GM23338 (cell line): ENCODE results near the gene PKP2. TPM values are rescaled to one million over a fixed set of nuclear protein-coding genes. Genes with fewer than 3 reads are reported as not detected.
A peak's percentile ranks its signal among the peaks of the same experiment; 100 is the strongest.

Source experiments
- ATAC-seq: fragments of 200-7000 bp; cut with Tn5 transposase; 3 replicates; pipeline ENCODE4 v1.9.1; 2020
- DNase-seq: peaks from one replicate; pipeline ENCODE4 v3.0.0-alpha.2; 2015; ENCODE audit warnings: low spot score
- H2AFZ ChIP-seq: fragments of 200-600 bp; sonication (generic); 2 replicates; pipeline ENCODE4 v1.8.0; 2016; ENCODE audit warnings: antibody characterized with exemption, mild to moderate bottlenecking, moderate library complexity
- H3F3A ChIP-seq: fragments of 200-600 bp; sonication (generic); replicated peaks from 2 replicates; pipeline ENCODE4 v1.8.0; 2017; ENCODE audit warnings: antibody characterized with exemption, mixed run types, low read depth
- H3K27ac ChIP-seq: fragments of 200-600 bp; sonication (generic); 2 replicates; pipeline ENCODE4 v1.6.1; 2016; ENCODE audit warnings: low read depth
- H3K27me3 ChIP-seq: fragments of 200-600 bp; sonication (generic); 2 replicates; pipeline ENCODE4 v1.8.0; 2016; ENCODE audit warnings: mild to moderate bottlenecking, mixed run types, moderate library complexity; ENCODE audit not compliant: insufficient read depth
- H3K36me3 ChIP-seq: fragments of 200-600 bp; sonication (generic); 2 replicates; pipeline ENCODE4 v1.8.0; 2016; ENCODE audit warnings: mild to moderate bottlenecking; ENCODE audit not compliant: insufficient read depth
- H3K4me1 ChIP-seq: fragments of 200-600 bp; sonication (generic); 2 replicates; pipeline ENCODE4 v1.8.0; 2016; ENCODE audit warnings: mild to moderate bottlenecking, moderate library complexity; ENCODE audit not compliant: insufficient read depth
- H3K4me2 ChIP-seq: fragments of 200-600 bp; sonication (generic); 2 replicates; pipeline ENCODE4 v1.7.1; 2017; ENCODE audit warnings: mixed run types
- H3K4me3 ChIP-seq: fragments of 200-600 bp; sonication (generic); 2 replicates; pipeline ENCODE4 v1.6.1; 2016; ENCODE audit warnings: mixed run types
- H3K79me2 ChIP-seq: fragments of 200-600 bp; sonication (generic); replicated peaks from 2 replicates; pipeline ENCODE4 v1.8.0; 2017; ENCODE audit warnings: mild to moderate bottlenecking; ENCODE audit not compliant: insufficient read depth
- H3K9me2 ChIP-seq: fragments of 200-600 bp; sonication (generic); 2 replicates; pipeline ENCODE4 v1.8.0; 2017; ENCODE audit not compliant: insufficient read depth
- H4K20me1 ChIP-seq: fragments of 200-600 bp; sonication (generic); replicated peaks from 2 replicates; pipeline ENCODE4 v1.8.0; 2017; ENCODE audit warnings: mild to moderate bottlenecking; ENCODE audit not compliant: insufficient read depth
- H3K27ac Mint-ChIP-seq: 2 replicates; pipeline ENCODE4 v1.8.0; 2020; ENCODE audit warnings: inconsistent platforms, mild to moderate bottlenecking, moderate library complexity, mixed read lengths
- H3K27me3 Mint-ChIP-seq: 3 replicates; pipeline ENCODE4 v1.8.0; 2022; ENCODE audit warnings: low read depth, mild to moderate bottlenecking, moderate library complexity, mixed read lengths, inconsistent platforms; ENCODE audit not compliant: insufficient read depth, poor library complexity
- H3K36me3 Mint-ChIP-seq: 3 replicates; pipeline ENCODE4 v1.8.0; 2021; ENCODE audit warnings: low read depth, mild to moderate bottlenecking, inconsistent platforms, moderate library complexity, mixed read lengths
- H3K4me1 Mint-ChIP-seq: 3 replicates; pipeline ENCODE4 v1.8.0; 2020; ENCODE audit warnings: mild to moderate bottlenecking, inconsistent platforms, mixed read lengths
- H3K4me3 Mint-ChIP-seq: 3 replicates; pipeline ENCODE4 v1.8.0; 2021; ENCODE audit warnings: moderate library complexity, mild to moderate bottlenecking, inconsistent platforms, mixed read lengths
- H3K9me3 Mint-ChIP-seq: 3 replicates; pipeline ENCODE4 v1.8.0; 2020; ENCODE audit warnings: moderate library complexity, mild to moderate bottlenecking, inconsistent platforms, mixed read lengths
- EZH2 ChIP-seq: fragments of 200-600 bp; sonication (generic); IDR thresholded peaks from one replicate; pipeline ENCODE4 v1.8.0; 2017; ENCODE audit warnings: antibody characterized with exemption, mild to moderate bottlenecking, low read depth; ENCODE audit not compliant: unreplicated experiment
- EZH2phosphoT487 ChIP-seq: fragments of 200-600 bp; sonication (generic); IDR thresholded peaks from one replicate; pipeline ENCODE4 v1.8.1; 2018; ENCODE audit warnings: antibody characterized with exemption; ENCODE audit not compliant: unreplicated experiment
- JUNB ChIP-seq: IDR thresholded peaks from one replicate; pipeline ENCODE4 v1.6.1; 2016; ENCODE audit warnings: antibody characterized with exemption; ENCODE audit not compliant: unreplicated experiment
- NANOG ChIP-seq: IDR thresholded peaks from 2 replicates; pipeline ENCODE4 v1.6.1; 2016; ENCODE audit warnings: antibody characterized with exemption, borderline replicate concordance
- POLR2AphosphoS5 ChIP-seq: IDR thresholded peaks from 2 replicates; pipeline ENCODE4 v1.6.1; 2016; ENCODE audit warnings: antibody characterized with exemption, low read depth
- REST ChIP-seq: IDR thresholded peaks from one replicate; pipeline ENCODE4 v1.6.1; 2018; ENCODE audit warnings: antibody characterized with exemption; ENCODE audit not compliant: unreplicated experiment
- STAT1 ChIP-seq: IDR thresholded peaks from one replicate; pipeline ENCODE4 v1.6.1; 2016; ENCODE audit warnings: antibody characterized with exemption; ENCODE audit not compliant: unreplicated experiment
- ZNF114 ChIP-seq: fragments of 250-450 bp; sonication (Bioruptor Pico); IDR thresholded peaks from 2 replicates; pipeline ENCODE4 v1.5.0; 2020; ENCODE audit warnings: mild to moderate bottlenecking, moderate library complexity
- ZNF331 ChIP-seq: fragments of 250-450 bp; sonication (Bioruptor Pico); IDR thresholded peaks from 2 replicates; pipeline ENCODE4 v1.5.0; 2020; ENCODE audit warnings: low read depth, mild to moderate bottlenecking, moderate library complexity
- ZNF462 ChIP-seq: fragments of 250-450 bp; sonication (Bioruptor Pico); IDR thresholded peaks from 2 replicates; pipeline ENCODE4 v1.5.0; 2020; ENCODE audit warnings: mild to moderate bottlenecking, moderate library complexity
- polyA plus RNA-seq: library from polyadenylated mRNA; unstranded; fragments of >200 nt; fragmentation: Nextera tagmentation; extraction: Ambion mirVana; gene quantifications from 2 replicates; pipeline ENCODE4 v1.2.1, GENCODE V29; 2016
- total RNA-seq: library from RNA; depleted of rRNA; stranded (reverse); fragments of >200 nt; shearing (Covaris generic); gene quantifications from 2 replicates; pipeline ENCODE4 v1.2.3, GENCODE V29; 2014
- TF ChIP-seq, protein P1 (sequence below), 2 experiments: fragments of 200-600 bp in 1 of 2; sonication (generic) in 1 of 2; conservative IDR thresholded peaks; 2 replicates each; pipeline versions ENCODE4 v1.5.1 to v1.6.1; 2016 to 2017; ENCODE audit warnings: antibody characterized with exemption in 2 of 2, low read depth in 2 of 2, mild to moderate bottlenecking in 2 of 2, moderate library complexity in 1 of 2

PKP2 gene
- total and polyA plus RNA-seq, 2 experiments from 2014 or later: 24.6 to 47.6 TPM

DNA sequence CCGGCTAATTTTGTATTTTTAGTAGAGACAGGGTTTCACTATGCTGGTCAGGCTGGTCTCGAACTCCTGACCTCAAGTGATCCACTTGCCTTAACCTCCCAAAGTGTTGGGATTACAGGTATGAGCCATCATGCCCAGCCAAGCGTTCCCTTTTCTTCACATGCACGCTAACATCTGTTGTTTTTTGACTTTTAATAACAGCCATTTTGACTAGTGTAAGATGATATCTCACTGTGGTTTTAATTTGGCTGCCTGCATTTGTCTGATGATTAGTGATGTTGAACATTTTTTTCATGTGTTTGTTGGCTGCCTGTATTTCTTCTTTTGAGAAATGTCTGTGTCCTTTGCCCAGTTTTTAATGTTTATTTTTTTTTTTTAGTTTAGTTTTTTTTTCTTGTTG lies 130.7 kb downstream of the PKP2 start (continued):
- TF ChIP-seq REST (no peak), EZH2 (no peak), NANOG (no peak), POLR2AphosphoS5 (no peak), STAT1 (no peak), JUNB (no peak)

- no peaks in the 10 kb centered on the region for H3K36me3 ChIP-seq
- H2AFZ ChIP-seq: peak overlapping the region; percentile 56
- DNase-seq (no peak), ATAC-seq (no peak)
- no peak overlapping the region for H3K4me3 ChIP-seq
- Mint-ChIP-seq H3K4me3 (no peak overlapping the region), H3K4me1 (0 out of 3 replicates have a peak, but pooled peaks cover under 1% of the 10 kb centered on the region), H3K9me3 (no peaks in the 10 kb centered on the region), H3K27ac (no peak overlapping the region), H3K36me3 (no peaks in the 10 kb centered on the region), H3K27me3 (no peaks in the 10 kb centered on the region)
- H3K27ac ChIP-seq: no peak overlapping the region
- no peaks in the 10 kb centered on the region for H3K27me3 ChIP-seq
- no peaks in the 10 kb centered on the region for H3F3A ChIP-seq
- no peak overlapping the region for H3K4me2 ChIP-seq
- no peaks in the 10 kb centered on the region for H3K4me1 ChIP-seq
- H3K9me2 ChIP-seq: no peaks in the 10 kb centered on the region
- H4K20me1 ChIP-seq: no peaks in the 10 kb centered on the region
- no peaks in the 10 kb centered on the region for H3K79me2 ChIP-seq
- TF ChIP-seq ZNF114 (CRISPR knock-in tag): no peak
- no peak for TF ChIP-seq STAT1
- no peak for TF ChIP-seq EZH2phosphoT487
- no peak for TF ChIP-seq JUNB
- TF ChIP-seq, protein P1, sequence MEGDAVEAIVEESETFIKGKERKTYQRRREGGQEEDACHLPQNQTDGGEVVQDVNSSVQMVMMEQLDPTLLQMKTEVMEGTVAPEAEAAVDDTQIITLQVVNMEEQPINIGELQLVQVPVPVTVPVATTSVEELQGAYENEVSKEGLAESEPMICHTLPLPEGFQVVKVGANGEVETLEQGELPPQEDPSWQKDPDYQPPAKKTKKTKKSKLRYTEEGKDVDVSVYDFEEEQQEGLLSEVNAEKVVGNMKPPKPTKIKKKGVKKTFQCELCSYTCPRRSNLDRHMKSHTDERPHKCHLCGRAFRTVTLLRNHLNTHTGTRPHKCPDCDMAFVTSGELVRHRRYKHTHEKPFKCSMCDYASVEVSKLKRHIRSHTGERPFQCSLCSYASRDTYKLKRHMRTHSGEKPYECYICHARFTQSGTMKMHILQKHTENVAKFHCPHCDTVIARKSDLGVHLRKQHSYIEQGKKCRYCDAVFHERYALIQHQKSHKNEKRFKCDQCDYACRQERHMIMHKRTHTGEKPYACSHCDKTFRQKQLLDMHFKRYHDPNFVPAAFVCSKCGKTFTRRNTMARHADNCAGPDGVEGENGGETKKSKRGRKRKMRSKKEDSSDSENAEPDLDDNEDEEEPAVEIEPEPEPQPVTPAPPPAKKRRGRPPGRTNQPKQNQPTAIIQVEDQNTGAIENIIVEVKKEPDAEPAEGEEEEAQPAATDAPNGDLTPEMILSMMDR (conservative IDR thresholded peaks at IDR 0.05; ENCODE audit: low read depth in 2 of 2): no peak
- TF ChIP-seq ZNF462 (CRISPR knock-in tag): no peak
- no peak for TF ChIP-seq ZNF331
- TF ChIP-seq EZH2: no peak
Observed at GRCh38 chr12:32761716-32762115, 134.9 kb downstream of the PKP2 start.
